ENCODE measurements around the gene AANAT. TPM values are rescaled to one million over a fixed set of nuclear protein-coding genes. Genes with fewer than 3 reads are reported as not detected.

The AANAT gene
- total RNA-seq, 4 donors from 2014 or later: not detected

- no peak overlapping the region for H3K4me3 ChIP-seq
- DNase-seq: no peak
- H3K36me3 ChIP-seq: no peaks in the 10 kb centered on the region
- H3K27me3 ChIP-seq: no peaks in the 10 kb centered on the region
- H3K9me3 ChIP-seq: no peaks in the 10 kb centered on the region
- no peaks in the 10 kb centered on the region for H3K4me1 ChIP-seq
- TF ChIP-seq, protein P1, sequence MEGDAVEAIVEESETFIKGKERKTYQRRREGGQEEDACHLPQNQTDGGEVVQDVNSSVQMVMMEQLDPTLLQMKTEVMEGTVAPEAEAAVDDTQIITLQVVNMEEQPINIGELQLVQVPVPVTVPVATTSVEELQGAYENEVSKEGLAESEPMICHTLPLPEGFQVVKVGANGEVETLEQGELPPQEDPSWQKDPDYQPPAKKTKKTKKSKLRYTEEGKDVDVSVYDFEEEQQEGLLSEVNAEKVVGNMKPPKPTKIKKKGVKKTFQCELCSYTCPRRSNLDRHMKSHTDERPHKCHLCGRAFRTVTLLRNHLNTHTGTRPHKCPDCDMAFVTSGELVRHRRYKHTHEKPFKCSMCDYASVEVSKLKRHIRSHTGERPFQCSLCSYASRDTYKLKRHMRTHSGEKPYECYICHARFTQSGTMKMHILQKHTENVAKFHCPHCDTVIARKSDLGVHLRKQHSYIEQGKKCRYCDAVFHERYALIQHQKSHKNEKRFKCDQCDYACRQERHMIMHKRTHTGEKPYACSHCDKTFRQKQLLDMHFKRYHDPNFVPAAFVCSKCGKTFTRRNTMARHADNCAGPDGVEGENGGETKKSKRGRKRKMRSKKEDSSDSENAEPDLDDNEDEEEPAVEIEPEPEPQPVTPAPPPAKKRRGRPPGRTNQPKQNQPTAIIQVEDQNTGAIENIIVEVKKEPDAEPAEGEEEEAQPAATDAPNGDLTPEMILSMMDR (IDR thresholded peaks at IDR 0.05): no peak
- no peak for TF ChIP-seq POLR2A (IDR thresholded peaks at IDR 0.05)
- intact Hi-C loops (cut with DNase I; ENCODE audit: low total_unique reads): no loop called here
- H3K27ac ChIP-seq: no peak overlapping the region
Measured at GRCh38 chr17:76468634-76469010, 1.2 kb downstream of the AANAT start.

DNA sequence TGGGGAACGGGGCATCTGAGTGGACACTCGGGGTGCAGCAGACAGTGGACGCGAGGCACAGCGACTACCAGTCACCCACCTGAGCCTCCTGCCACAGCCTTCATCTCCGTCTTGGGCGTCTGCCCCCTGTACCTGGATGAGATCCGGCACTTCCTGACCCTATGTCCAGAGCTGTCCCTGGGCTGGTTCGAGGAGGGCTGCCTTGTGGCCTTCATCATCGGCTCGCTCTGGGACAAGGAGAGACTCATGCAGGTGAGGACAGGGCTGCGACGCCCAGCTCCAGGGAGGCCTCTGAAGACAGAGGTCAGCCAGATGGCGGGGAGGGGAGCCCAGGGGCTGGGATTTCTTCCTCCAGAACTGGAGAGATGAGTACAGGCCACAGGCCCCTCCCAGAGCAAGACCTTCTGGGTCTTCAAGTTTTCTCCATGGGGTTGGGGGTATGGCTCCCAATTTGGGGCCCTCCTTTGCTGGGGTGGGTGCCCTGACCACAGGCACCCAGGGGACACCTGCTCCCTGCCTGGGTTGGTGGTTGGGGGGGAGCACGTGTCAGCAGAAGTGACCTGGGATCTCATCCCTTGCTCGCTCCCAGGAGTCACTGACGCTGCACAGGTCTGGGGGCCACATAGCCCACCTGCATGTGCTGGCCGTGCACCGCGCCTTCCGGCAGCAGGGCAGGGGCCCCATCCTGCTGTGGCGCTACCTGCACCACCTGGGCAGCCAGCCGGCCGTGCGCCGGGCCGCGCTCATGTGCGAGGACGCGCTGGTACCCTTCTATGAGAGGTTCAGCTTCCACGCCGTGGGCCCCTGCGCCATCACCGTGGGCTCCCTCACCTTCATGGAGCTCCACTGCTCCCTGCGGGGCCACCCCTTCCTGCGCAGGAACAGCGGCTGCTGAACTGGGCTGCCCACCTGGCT lies 1.9 kb downstream of the AANAT start:
- Histone ChIP-seq H3K27me3 (no peaks in the 10 kb centered on the region), H3K27ac (no peak overlapping the region), H3K4me3 (no peak overlapping the region), H3K4me1 (no peaks in the 10 kb centered on the region), H3K9me3 (no peaks in the 10 kb centered on the region), H3K36me3 (no peaks in the 10 kb centered on the region)
- intact Hi-C loops (cut with DNase I; ENCODE audit: low total_unique reads): no loop called here
- TF ChIP-seq POLR2A (IDR thresholded peaks at IDR 0.05): no peak
- TF ChIP-seq, protein P1 (IDR thresholded peaks at IDR 0.05): no peak
- no peak for DNase-seq

GRCh38 chr17:76469991-76470739 lies 2.8 kb downstream of the AANAT start:
- Histone ChIP-seq H3K9me3 (no peaks in the 10 kb centered on the region), H3K36me3 (no peaks in the 10 kb centered on the region), H3K27me3 (no peaks in the 10 kb centered on the region), H3K4me1 (no peaks in the 10 kb centered on the region), H3K4me3 (no peak overlapping the region), H3K27ac (no peak overlapping the region)
- no peak for TF ChIP-seq POLR2A (IDR thresholded peaks at IDR 0.05)
- TF ChIP-seq, protein P1 (IDR thresholded peaks at IDR 0.05): no peak
- intact Hi-C loops (cut with DNase I; ENCODE audit: low total_unique reads): no loop called here
- DNase-seq: no peak

DNA sequence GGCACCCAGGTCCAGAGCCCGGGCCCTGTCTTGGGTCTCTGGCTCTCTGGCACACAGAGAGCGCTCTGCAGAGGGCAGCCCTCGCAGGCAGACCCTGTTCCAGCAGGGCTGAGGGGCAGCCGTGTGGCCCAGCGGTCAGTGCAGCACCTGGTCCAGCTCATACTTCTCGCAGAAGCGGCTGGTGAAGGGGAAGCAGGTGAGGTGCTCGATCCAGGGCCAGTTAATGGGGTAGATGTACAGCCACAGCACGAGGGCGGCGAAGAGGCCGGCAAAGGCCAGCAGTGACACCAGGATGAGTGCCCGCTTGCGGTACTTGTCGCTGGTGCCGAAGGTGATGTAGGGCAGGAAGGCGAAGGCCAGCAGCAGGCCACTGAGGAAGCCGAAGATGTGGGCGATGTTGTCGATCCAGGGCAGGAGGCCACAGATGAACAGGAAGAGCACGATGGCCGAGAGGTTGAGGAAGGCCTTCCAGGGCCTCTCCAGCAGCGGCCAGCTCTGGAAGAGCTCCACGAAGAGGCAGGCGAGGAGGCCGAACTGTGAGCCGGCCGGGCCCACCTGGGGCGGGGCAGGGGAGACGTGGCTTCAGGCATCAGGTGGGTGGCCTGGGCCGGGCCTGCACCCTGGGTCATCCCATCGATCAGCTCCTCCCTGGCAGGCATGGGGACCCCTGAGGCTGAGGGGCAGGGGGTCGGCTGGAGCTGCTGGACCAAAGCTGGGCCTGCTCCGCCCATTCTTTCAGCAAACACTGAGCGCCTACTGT lies 4.3 kb downstream of the AANAT start:
- TF ChIP-seq POLR2A (IDR thresholded peaks at IDR 0.05): no peak
- TF ChIP-seq, protein P1 (IDR thresholded peaks at IDR 0.05): no peak
- DNase-seq: no peak
- no peak overlapping the region for H3K27ac ChIP-seq
- H3K36me3 ChIP-seq: no peaks in the 10 kb centered on the region
- no peaks in the 10 kb centered on the region for H3K4me1 ChIP-seq
- no peaks in the 10 kb centered on the region for H3K27me3 ChIP-seq
- intact Hi-C loops (cut with DNase I; ENCODE audit: low total_unique reads): no loop called here
- H3K4me3 ChIP-seq: no peak overlapping the region
- H3K9me3 ChIP-seq: no peaks in the 10 kb centered on the region

Measured in uterus (tissue), 4 donors.